Body of pancreas (tissue), 4 donors: Measurements from ENCODE around the gene TUBG2. TPM values are rescaled to one million over a fixed set of nuclear protein-coding genes. Genes with fewer than 3 reads are reported as not detected.

Experiments used
- ATAC-seq: fragments of 150-250 bp; one replicate; pipeline ENCODE4 v1.9.1; 2016
- DNase-seq, 4 donors: peaks; one replicate each; pipeline ENCODE4 v3.0.0-alpha.2; 2019
- H3K27ac ChIP-seq, 4 donors: fragments of 200-600 bp; sonication (generic); 1 replicate in 3 of 4; 2 replicates in 1 of 4; pipeline versions ENCODE4 v1.5.1 to v1.6.1; 2016 to 2019; ENCODE audit warnings: mild to moderate bottlenecking in 1 of 4, mixed read lengths in 1 of 4, moderate library complexity in 1 of 4
- H3K27me3 ChIP-seq, 2 donors: fragments of 200-600 bp; sonication (generic); one replicate each; pipeline ENCODE4 v1.6.0; 2016; ENCODE audit warnings: mild to moderate bottlenecking in 1 of 2
- H3K36me3 ChIP-seq, 2 donors: fragments of 200-600 bp; sonication (generic); replicated peaks in 1 of 2; 2 replicates each; pipeline ENCODE4 v1.5.1; 2016; ENCODE audit warnings: low read depth in 2 of 2; ENCODE audit not compliant: insufficient read depth in 1 of 2
- H3K4me1 ChIP-seq: fragments of 200-600 bp; sonication (generic); one replicate; pipeline ENCODE4 v1.6.0; 2016
- H3K4me3 ChIP-seq, 2 donors: fragments of 200-600 bp; sonication (generic); 1 replicate in 1 of 2; 2 replicates in 1 of 2; pipeline ENCODE4 v1.5.1; 2016 to 2019
- H3K9me3 ChIP-seq, 3 donors: fragments of 200-600 bp; sonication (generic); 1 replicate in 2 of 3; 2 replicates in 1 of 3; pipeline ENCODE4 v1.5.1; 2016
- CTCF ChIP-seq, 7 experiments: fragments of 450-650 bp in 4 of 7; fragments of 200-600 bp in 3 of 7; sonication (generic) in 3 of 7; IDR thresholded peaks; one replicate each; pipeline ENCODE4 v1.5.1; 2016 to 2019; ENCODE audit warnings: antibody characterized with exemption in 7 of 7
- POLR2A ChIP-seq, 3 donors: fragments of 450-650 bp; IDR thresholded peaks; one replicate each; pipeline ENCODE4 v1.6.1; 2016; ENCODE audit warnings: antibody characterized with exemption in 3 of 3, mild to moderate bottlenecking in 2 of 3
- WGBS, 2 donors: methylation state at CpG; one replicate each; pipeline ENCODE4 v1.1.5; 2017; 5-methylcytosine and 5-hydroxymethylcytosine counted together
- intact Hi-C: fragments of 100-400 bp; cut with DNase I; formaldehyde crosslinking; loops from one replicate; pipeline ENCODE4 v1.15.1; 2023
- total RNA-seq, 2 donors: library from RNA; depleted of rRNA; stranded (reverse); fragments of >200 nt; gene quantifications; one replicate each; pipeline ENCODE4 v1.1.0, GENCODE V29; 2016

TUBG2 gene
- total RNA-seq, 2 donors from 2014 or later = 64.1 to 80.4 TPM

DNA sequence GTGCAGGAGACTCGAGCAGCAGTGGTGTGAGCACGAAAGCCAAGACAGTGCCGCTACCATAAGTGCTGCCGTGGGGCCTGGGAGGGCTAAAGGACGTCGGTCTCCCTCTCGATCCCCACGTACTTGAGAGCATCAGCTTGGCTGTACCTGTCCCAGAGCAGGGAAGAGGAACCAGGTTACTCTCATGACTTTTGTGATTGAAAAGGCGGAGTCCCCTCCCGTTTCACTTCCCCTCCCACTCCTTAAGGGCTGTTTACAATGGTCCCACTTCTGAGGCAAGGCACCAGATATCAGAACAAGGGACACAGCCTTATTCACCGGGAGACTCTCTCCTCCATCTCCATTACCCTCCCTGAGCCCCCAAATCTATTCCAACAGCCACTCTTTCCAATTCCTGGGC, 43.4 kb downstream of the TUBG2 start:
- no peak overlapping the region for H3K4me3 ChIP-seq
- ATAC-seq (no peak), DNase-seq (no peak)
- no peaks in the 10 kb centered on the region for H3K9me3 ChIP-seq
- peaks cover 19 to 38% of the 10 kb centered on the region in 2 donors for H3K36me3 ChIP-seq
- H3K27ac ChIP-seq = no peak overlapping the region
- intact Hi-C loops = no loop called here
- H3K27me3 ChIP-seq = no peaks in the 10 kb centered on the region
- TF ChIP-seq CTCF (IDR thresholded peaks at IDR 0.05) (no peak), POLR2A (IDR thresholded peaks at IDR 0.05) (no peak)
- H3K4me1 ChIP-seq = no peaks in the 10 kb centered on the region
- WGBS, 2 donors = 81 to 85% methylated on average over 3 to 11 of the region's 11 CpGs

GRCh38 chr17:42704490-42704836, 45.4 kb downstream of the TUBG2 start:
- DNase-seq (no peak), ATAC-seq (no peak)
- intact Hi-C loops = no loop called here
- no peaks in the 10 kb centered on the region for H3K9me3 ChIP-seq
- H3K4me1 ChIP-seq = no peaks in the 10 kb centered on the region
- 97% methylated on average over 5 of the region's 5 CpGs for WGBS, 2 donors
- no peak overlapping the region for H3K4me3 ChIP-seq
- H3K27me3 ChIP-seq = no peaks in the 10 kb centered on the region
- H3K36me3 ChIP-seq = peaks cover 30 to 48% of the 10 kb centered on the region in 2 donors
- no peak overlapping the region for H3K27ac ChIP-seq
- TF ChIP-seq POLR2A (IDR thresholded peaks at IDR 0.05) (no peak), CTCF (IDR thresholded peaks at IDR 0.05) (no peak)

GRCh38 chr17:42704837-42705494, 45.9 kb downstream of the TUBG2 start:
- Histone ChIP-seq H3K4me3 (no peak overlapping the region), H3K36me3 (peaks cover 30 to 49% of the 10 kb centered on the region in 2 donors)

DNA sequence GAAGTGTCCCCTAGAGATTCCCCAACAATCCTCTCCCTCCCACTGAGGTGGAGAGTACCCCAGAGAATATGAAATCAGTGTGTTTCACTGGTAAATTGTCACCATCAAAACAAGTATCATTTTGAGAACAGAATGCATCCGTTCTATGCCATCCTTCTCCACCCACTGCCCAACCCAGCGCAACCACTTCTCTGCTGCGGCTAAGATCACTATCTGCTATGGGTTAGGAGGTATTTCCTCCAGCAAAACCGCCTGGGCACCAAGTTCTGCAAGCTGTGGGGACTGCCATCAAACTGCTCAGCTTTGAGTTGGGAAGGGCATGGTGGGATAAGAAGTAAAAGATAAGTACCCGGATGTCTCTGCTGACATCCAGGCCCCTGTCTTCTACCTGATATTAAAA, 47.6 kb downstream of the TUBG2 start:
- Histone ChIP-seq H3K4me3 (no peak overlapping the region), H3K27me3 (no peaks in the 10 kb centered on the region), H3K36me3 (peaks cover 30 to 51% of the 10 kb centered on the region in 2 donors), H3K4me1 (no peaks in the 10 kb centered on the region), H3K27ac (no peak overlapping the region), H3K9me3 (no peaks in the 10 kb centered on the region)
- intact Hi-C loops = no loop called here
- DNase-seq = no peak
- ATAC-seq = no peak
- WGBS, 2 donors = 70 to 90% methylated on average over 5 of the region's 5 CpGs
- TF ChIP-seq POLR2A (IDR thresholded peaks at IDR 0.05) (no peak), CTCF (IDR thresholded peaks at IDR 0.05) (no peak)

More at GRCh38 chr17:42704837-42705494, 45.9 kb downstream of the TUBG2 start:
- 78 to 80% methylated on average over 7 to 8 of the region's 8 CpGs for WGBS, 2 donors
- ATAC-seq (no peak), DNase-seq (no peak)
- no peaks in the 10 kb centered on the region for H3K9me3 ChIP-seq
- H3K27me3 ChIP-seq = no peaks in the 10 kb centered on the region
- H3K27ac ChIP-seq = no peak overlapping the region
- TF ChIP-seq POLR2A (IDR thresholded peaks at IDR 0.05) (no peak), CTCF (IDR thresholded peaks at IDR 0.05) (no peak)
- H3K4me1 ChIP-seq = no peaks in the 10 kb centered on the region
- intact Hi-C loops = no loop called here

DNA sequence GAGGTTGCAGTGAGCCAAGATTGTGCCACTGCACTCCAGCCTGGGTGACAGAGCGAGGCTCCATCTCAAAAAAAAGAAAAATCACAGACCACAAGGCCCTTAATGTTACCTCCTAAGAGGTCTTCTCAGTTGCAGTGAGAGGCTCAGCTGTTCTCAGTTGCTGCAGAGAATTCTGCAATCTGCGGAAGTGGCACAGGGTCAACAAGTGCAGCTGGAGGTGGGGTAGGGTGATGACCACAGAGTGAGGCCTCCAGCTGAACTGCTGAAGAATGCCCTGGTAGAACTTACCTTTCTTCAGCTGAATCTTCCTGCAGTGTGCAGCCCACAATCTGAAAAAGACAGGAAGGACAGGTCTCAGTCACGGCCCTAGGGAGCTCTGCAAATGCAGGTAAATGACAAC, 49.5 kb downstream of the TUBG2 start:
- Histone ChIP-seq H3K27ac (no peak overlapping the region), H3K27me3 (no peaks in the 10 kb centered on the region), H3K9me3 (no peaks in the 10 kb centered on the region), H3K36me3 (peaks cover 29 to 58% of the 10 kb centered on the region in 2 donors), H3K4me1 (no peaks in the 10 kb centered on the region), H3K4me3 (no peak overlapping the region)
- intact Hi-C loops = no loop called here
- 92 to 93% methylated on average over 3 of the region's 3 CpGs for WGBS, 2 donors
- no peak for ATAC-seq
- no peak for DNase-seq
- TF ChIP-seq POLR2A (IDR thresholded peaks at IDR 0.05) (no peak), CTCF (IDR thresholded peaks at IDR 0.05) (no peak)
